Natural killer cell (primary cell): ENCODE results near the gene IGSF6. TPM values are rescaled to one million over a fixed set of nuclear protein-coding genes. Genes with fewer than 3 reads are reported as not detected.

Source experiments
- ATAC-seq, 3 donors: fragments of 150-1000 bp in 2 of 3; fragments of 200-7000 bp in 1 of 3; cut with Tn5 transposase; 1 replicate in 1 of 3; 2 replicates in 2 of 3; pipeline ENCODE4 v1.10.0; 2021; ENCODE audit warnings: mild to moderate bottlenecking in 2 of 3, moderate library complexity in 2 of 3
- DNase-seq, 2 donors: peaks; one replicate each; pipeline versions ENCODE4 v3.0.0 to v3.0.0-alpha.2; 2013 to 2021; ENCODE audit warnings: mixed read lengths in 1 of 2
- H3K27ac ChIP-seq: one replicate; pipeline ENCODE4 v1.5.1; 2013; ENCODE audit warnings: mild to moderate bottlenecking, low read length
- H3K27me3 ChIP-seq: one replicate; pipeline ENCODE4 v1.6.1; 2013; ENCODE audit warnings: low read length; ENCODE audit not compliant: control insufficient read depth, insufficient read depth
- H3K36me3 ChIP-seq: one replicate; pipeline ENCODE4 v1.6.1; 2013; ENCODE audit warnings: low read length; ENCODE audit not compliant: control insufficient read depth, insufficient read depth
- H3K4me1 ChIP-seq: one replicate; pipeline ENCODE4 v1.6.1; 2013; ENCODE audit warnings: low read length; ENCODE audit not compliant: control insufficient read depth, insufficient read depth
- H3K4me3 ChIP-seq: one replicate; pipeline ENCODE4 v1.5.1; 2013; ENCODE audit warnings: low read length
- H3K9me3 ChIP-seq: one replicate; pipeline ENCODE4 v1.6.1; 2013; ENCODE audit warnings: low read length; ENCODE audit not compliant: control insufficient read depth, insufficient read depth
- H3K27ac Mint-ChIP-seq, 2 donors: one replicate each; pipeline ENCODE4 v1.8.0; 2022; ENCODE audit warnings: mild to moderate bottlenecking in 2 of 2, mixed read lengths in 2 of 2, moderate library complexity in 1 of 2
- H3K27me3 Mint-ChIP-seq, 2 donors: one replicate each; pipeline ENCODE4 v1.8.0; 2022; ENCODE audit warnings: low read depth in 2 of 2, mixed read lengths in 2 of 2
- H3K36me3 Mint-ChIP-seq: one replicate; pipeline ENCODE4 v1.8.0; 2022; ENCODE audit warnings: mixed read lengths
- H3K4me1 Mint-ChIP-seq, 2 donors: one replicate each; pipeline ENCODE4 v1.8.0; 2022; ENCODE audit warnings: mixed read lengths in 2 of 2
- H3K4me3 Mint-ChIP-seq: one replicate; pipeline ENCODE4 v1.8.0; 2022; ENCODE audit warnings: mild to moderate bottlenecking, moderate library complexity, mixed read lengths
- H3K9me3 Mint-ChIP-seq, 2 donors: one replicate each; pipeline ENCODE4 v1.8.0; 2022; ENCODE audit warnings: mixed read lengths in 2 of 2
- WGBS: methylation state at CpG from one replicate; pipeline ENCODE4 v1.1.7; 2013; ENCODE audit warnings: missing lambda C conversion rate; ENCODE audit not compliant: insufficient coverage; 5-methylcytosine and 5-hydroxymethylcytosine counted together
- intact Hi-C: fragments of 100-400 bp; cut with micrococcal nuclease; formaldehyde crosslinking; loops from one replicate; pipeline ENCODE4 v1.14.2; 2022
- total RNA-seq, 4 donors: library from RNA; stranded (reverse); fragments of 120-200 nt in 1 of 4; gene quantifications; one replicate each; pipeline versions ENCODE4 v1.2.3 to v1.2.4, GENCODE V29; 2013 to 2022
- TF ChIP-seq, protein P1 (sequence below): fragments of 200-600 bp; IDR thresholded peaks from one replicate; pipeline ENCODE4 v1.8.0; 2022; ENCODE audit warnings: antibody characterized with exemption

The IGSF6 gene
- total RNA-seq, 3 donors from 2014 or later (not counting 1 experiment from before 2014, with no cell fraction given) = 2.2 to 4.4 (median 2.6) TPM

DNA sequence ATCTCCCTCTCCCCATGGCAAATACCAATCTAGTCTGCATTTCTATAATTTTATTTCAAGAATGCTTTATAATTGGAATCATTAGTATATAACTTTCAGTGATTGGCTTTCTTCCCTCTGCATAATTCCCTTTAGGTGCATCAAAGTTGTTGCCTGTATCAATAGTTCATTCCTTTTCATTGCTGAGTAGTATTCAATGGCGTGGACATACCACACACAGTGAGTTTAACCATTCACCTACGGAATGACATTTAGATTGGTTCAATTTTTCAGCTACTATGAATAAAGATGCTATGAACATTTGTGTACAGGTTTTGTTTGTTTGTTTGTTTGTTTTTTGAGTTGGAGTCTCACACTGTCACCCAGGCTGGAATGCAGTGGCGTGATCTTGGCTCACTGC is 21.1 kb upstream of the IGSF6 start:
- no peaks in the 10 kb centered on the region for H3K36me3 ChIP-seq
- H3K4me3 ChIP-seq = no peak overlapping the region
- Mint-ChIP-seq H3K27ac (no peak overlapping the region), H3K9me3 (no peaks in the 10 kb centered on the region), H3K27me3 (peaks cover 14 to 31% of the 10 kb centered on the region in 2 donors), H3K36me3 (no peaks in the 10 kb centered on the region), H3K4me3 (no peak overlapping the region), H3K4me1 (no peaks in the 10 kb centered on the region)
- no peak for ATAC-seq
- intact Hi-C loops = no loop called here
- H3K9me3 ChIP-seq = no peaks in the 10 kb centered on the region
- DNase-seq = no peak
- no peaks in the 10 kb centered on the region for H3K4me1 ChIP-seq
- H3K27me3 ChIP-seq = no peaks in the 10 kb centered on the region
- WGBS = 96% methylated on average over 3 of the region's 3 CpGs
- TF ChIP-seq, protein P1, sequence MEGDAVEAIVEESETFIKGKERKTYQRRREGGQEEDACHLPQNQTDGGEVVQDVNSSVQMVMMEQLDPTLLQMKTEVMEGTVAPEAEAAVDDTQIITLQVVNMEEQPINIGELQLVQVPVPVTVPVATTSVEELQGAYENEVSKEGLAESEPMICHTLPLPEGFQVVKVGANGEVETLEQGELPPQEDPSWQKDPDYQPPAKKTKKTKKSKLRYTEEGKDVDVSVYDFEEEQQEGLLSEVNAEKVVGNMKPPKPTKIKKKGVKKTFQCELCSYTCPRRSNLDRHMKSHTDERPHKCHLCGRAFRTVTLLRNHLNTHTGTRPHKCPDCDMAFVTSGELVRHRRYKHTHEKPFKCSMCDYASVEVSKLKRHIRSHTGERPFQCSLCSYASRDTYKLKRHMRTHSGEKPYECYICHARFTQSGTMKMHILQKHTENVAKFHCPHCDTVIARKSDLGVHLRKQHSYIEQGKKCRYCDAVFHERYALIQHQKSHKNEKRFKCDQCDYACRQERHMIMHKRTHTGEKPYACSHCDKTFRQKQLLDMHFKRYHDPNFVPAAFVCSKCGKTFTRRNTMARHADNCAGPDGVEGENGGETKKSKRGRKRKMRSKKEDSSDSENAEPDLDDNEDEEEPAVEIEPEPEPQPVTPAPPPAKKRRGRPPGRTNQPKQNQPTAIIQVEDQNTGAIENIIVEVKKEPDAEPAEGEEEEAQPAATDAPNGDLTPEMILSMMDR = no peak
- no peak overlapping the region for H3K27ac ChIP-seq

DNA sequence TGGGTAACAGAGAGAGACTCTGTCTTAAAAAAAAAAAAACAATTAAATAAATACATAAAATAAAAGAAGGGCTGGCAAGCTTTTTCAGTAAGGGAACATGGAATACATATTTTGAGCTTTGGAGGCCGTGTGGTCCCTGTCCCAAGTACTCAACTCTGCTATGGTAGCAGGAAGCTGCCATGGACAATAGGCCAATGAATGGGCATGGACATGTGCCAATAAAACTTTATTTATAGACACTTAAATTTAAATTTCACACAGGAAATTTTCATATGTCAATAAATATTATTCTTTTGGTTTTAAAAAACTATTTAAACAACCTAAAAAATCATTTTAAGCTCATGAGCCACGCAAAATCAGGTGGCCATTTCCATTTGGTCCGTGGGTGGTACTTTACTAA is 15.2 kb upstream of the IGSF6 start:
- no peaks in the 10 kb centered on the region for H3K36me3 Mint-ChIP-seq
- no peak overlapping the region for H3K27ac ChIP-seq
- H3K36me3 ChIP-seq = no peaks in the 10 kb centered on the region
- DNase-seq (no peak), ATAC-seq (no peak)
- H3K4me1 Mint-ChIP-seq = peaks cover 0 to 8% of the 10 kb centered on the region in 2 donors
- TF ChIP-seq, protein P1 = no peak
- H3K9me3 Mint-ChIP-seq = no peaks in the 10 kb centered on the region
- intact Hi-C loops = no loop called here
- no peak overlapping the region for H3K4me3 ChIP-seq
- 93% methylated on average over 3 of the region's 3 CpGs for WGBS
- no peaks in the 10 kb centered on the region for H3K9me3 ChIP-seq
- peaks cover 11 to 13% of the 10 kb centered on the region in 2 donors for H3K27me3 Mint-ChIP-seq
- H3K4me1 ChIP-seq = peaks cover 8% of the 10 kb centered on the region
- no peak overlapping the region for H3K4me3 Mint-ChIP-seq
- H3K27ac Mint-ChIP-seq = no peak overlapping the region
- peaks cover 6% of the 10 kb centered on the region for H3K27me3 ChIP-seq

- peaks cover 8% of the 10 kb centered on the region for H3K4me1 ChIP-seq
- DNase-seq = no peak
- intact Hi-C loops = no loop called here
- H3K9me3 ChIP-seq = no peaks in the 10 kb centered on the region
- no peak for ATAC-seq
- H3K27ac ChIP-seq = no peak overlapping the region
- H3K4me3 ChIP-seq = no peak overlapping the region
- peaks cover 6% of the 10 kb centered on the region for H3K27me3 ChIP-seq
- H3K27ac Mint-ChIP-seq = no peak overlapping the region
- TF ChIP-seq, protein P1 = no peak
- no peak overlapping the region for H3K4me3 Mint-ChIP-seq
- peaks cover 0 to 8% of the 10 kb centered on the region in 2 donors for H3K4me1 Mint-ChIP-seq
- whole genome bisulfite sequencing = 96% methylated on average over 3 of the region's 3 CpGs
- no peaks in the 10 kb centered on the region for H3K36me3 ChIP-seq
- H3K9me3 Mint-ChIP-seq = no peaks in the 10 kb centered on the region
- peaks cover 11 to 13% of the 10 kb centered on the region in 2 donors for H3K27me3 Mint-ChIP-seq
- H3K36me3 Mint-ChIP-seq = no peaks in the 10 kb centered on the region
These were observed 14.4 kb upstream of the IGSF6 start for GRCh38 chr16:21666772-21667171.

- H3K27ac ChIP-seq = no peak overlapping the region
- peaks cover 6% of the 10 kb centered on the region for H3K27me3 ChIP-seq
- no peak overlapping the region for H3K4me3 ChIP-seq
- H3K36me3 Mint-ChIP-seq = no peaks in the 10 kb centered on the region
- peaks cover 0 to 10% of the 10 kb centered on the region in 2 donors for H3K27me3 Mint-ChIP-seq
- no peak overlapping the region for H3K27ac Mint-ChIP-seq
- peaks cover 13% of the 10 kb centered on the region for H3K4me1 ChIP-seq
- H3K4me3 Mint-ChIP-seq = no peak overlapping the region
- H3K9me3 Mint-ChIP-seq = no peaks in the 10 kb centered on the region
- DNase-seq (no peak), ATAC-seq (no peak)
- H3K36me3 ChIP-seq = no peaks in the 10 kb centered on the region
- intact Hi-C loops = no loop called here
- 94% methylated on average over 9 of the region's 10 CpGs for WGBS
- H3K9me3 ChIP-seq = no peaks in the 10 kb centered on the region
- TF ChIP-seq, protein P1 = no peak
- H3K4me1 Mint-ChIP-seq = peaks cover 0 to 14% of the 10 kb centered on the region in 2 donors
These were observed 12.5 kb upstream of the IGSF6 start for GRCh38 chr16:21664801-21665492.
